K562 (cell line): ENCODE data around the gene KIAA0040. TPM values are rescaled to one million over a fixed set of nuclear protein-coding genes. Genes with fewer than 3 reads are reported as not detected.

Source experiments
- ATAC-seq: fragments of 200-7000 bp; cut with Tn5 transposase; 3 replicates; pipeline ENCODE4 v1.9.1; 2020; ENCODE audit warnings: moderate library complexity
- BruUV-seq: library from RNA; stranded (reverse); fragments of 400-500 nt; replicated peaks from 2 replicates; lab custom pipeline; 2021; lab: Mats Ljungman, UMichigan
- CTCF ChIA-PET: fragments of 300-600 bp; formaldehyde crosslinking; extraction: SDS; loops from one replicate; lab custom pipeline; 2021; ENCODE audit warnings: low intra/inter-chr PET ratio; lab: Yijun Ruan, JAX
- POLR2A ChIA-PET: fragments of 300-600, 350-650 bp; sonication (Branson Sonifier 250); formaldehyde crosslinking; extraction: SDS; loops from one replicate; lab custom pipeline; 2021; ENCODE audit warnings: antibody characterized with exemption, inconsistent platforms; lab: Yijun Ruan, JAX
- DNase-seq, 4 experiments: peaks; one replicate each; pipeline versions ENCODE4 v3.0.0 to v3.0.0-alpha.2; 2011 to 2018; ENCODE audit warnings: low spot score in 3 of 4, mixed read lengths in 3 of 4; ENCODE audit errors: extremely low read depth in 1 of 4
- FAIRE-seq: peaks from 2 replicates; lab custom pipeline; 2011; peaks lifted over from hg19 to GRCh38; lab: Jason Lieb, UNC
- H2AFZ ChIP-seq: 2 replicates; pipeline ENCODE4 v1.6.0; 2011; ENCODE audit warnings: low read depth, low read length, control low read depth, inconsistent platforms
- H3K27ac ChIP-seq: fragments of 200-600 bp; 3 replicates; pipeline ENCODE4 v1.8.0; 2011; ENCODE audit warnings: low read depth, mild to moderate bottlenecking, control low read depth, inconsistent platforms, low read length, moderate library complexity, mixed read lengths; ENCODE audit errors: extremely low read depth
- H3K27me3 ChIP-seq, 2 experiments: fragments of 300-600 bp in 1 of 2; 2 replicates in 1 of 2; 3 replicates in 1 of 2; pipeline versions ENCODE4 v1.6.0 to v1.8.0; 2011; ENCODE audit warnings: inconsistent platforms in 2 of 2, low read length in 2 of 2, mild to moderate bottlenecking in 1 of 2, mixed read lengths in 1 of 2, moderate library complexity in 1 of 2; ENCODE audit not compliant: control insufficient read depth in 2 of 2, insufficient read depth in 2 of 2
- H3K36me3 ChIP-seq: fragments of 300-600 bp; 3 replicates; pipeline ENCODE4 v1.8.0; 2011; ENCODE audit warnings: mild to moderate bottlenecking, low read length, inconsistent platforms; ENCODE audit not compliant: control insufficient read depth, insufficient read depth
- H3K4me1 ChIP-seq, 2 experiments: fragments of 200-600 bp in 1 of 2; replicated peaks in 1 of 2; 2 replicates in 1 of 2; 3 replicates in 1 of 2; pipeline versions ENCODE4 v1.5.1 to v1.8.0; 2011; ENCODE audit warnings: inconsistent platforms in 2 of 2, low read length in 2 of 2, mild to moderate bottlenecking in 1 of 2, mixed read lengths in 1 of 2, moderate library complexity in 1 of 2; ENCODE audit not compliant: control insufficient read depth in 2 of 2, insufficient read depth in 2 of 2
- H3K4me2 ChIP-seq: 2 replicates; pipeline ENCODE4 v1.6.1; 2011; ENCODE audit warnings: low read length, control low read depth, inconsistent platforms, mixed read lengths; ENCODE audit not compliant: insufficient read depth
- H3K4me3 ChIP-seq: fragments of 200-600 bp; sonication (generic), shearing (Covaris generic); 2 replicates; pipeline ENCODE4 v1.5.1; 2016; ENCODE audit warnings: control low read depth, inconsistent platforms
- H3K79me2 ChIP-seq: fragments of 200-600 bp; 3 replicates; pipeline ENCODE4 v1.8.0; 2011; ENCODE audit warnings: low read length, inconsistent platforms; ENCODE audit not compliant: control insufficient read depth, insufficient read depth
- H3K9ac ChIP-seq, 2 experiments: 2 replicates each; pipeline versions ENCODE4 v1.6.0 to v1.6.1; 2011; ENCODE audit warnings: low read depth in 2 of 2, low read length in 2 of 2, control low read depth in 1 of 2, inconsistent platforms in 1 of 2, mild to moderate bottlenecking in 1 of 2, mixed read lengths in 1 of 2; ENCODE audit not compliant: insufficient read depth in 1 of 2
- H3K9me1 ChIP-seq: one replicate; pipeline ENCODE4 v1.6.0; 2011; ENCODE audit warnings: inconsistent platforms, mild to moderate bottlenecking, low read length, moderate library complexity; ENCODE audit not compliant: control insufficient read depth, insufficient read depth
- H3K9me3 ChIP-seq: replicated peaks from 2 replicates; pipeline ENCODE4 v1.5.1; 2011; ENCODE audit warnings: low read depth, low read length, inconsistent platforms; ENCODE audit not compliant: control insufficient read depth, insufficient read depth
- H4K20me1 ChIP-seq: replicated peaks from 2 replicates; pipeline ENCODE4 v1.6.1; 2011; ENCODE audit warnings: low read length, inconsistent platforms, mixed read lengths; ENCODE audit not compliant: control insufficient read depth, insufficient read depth
- BCOR ChIP-seq: fragments of 450-650 bp; IDR thresholded peaks from 2 replicates; pipeline ENCODE4 v1.6.1; 2016
- C11orf30 ChIP-seq: fragments of 450-650 bp; IDR thresholded peaks from 2 replicates; pipeline ENCODE4 v1.6.1; 2016; ENCODE audit warnings: low read depth, mild to moderate bottlenecking
- NFE2 ChIP-seq: IDR thresholded peaks from 2 replicates; pipeline ENCODE4 v1.6.1; 2014; ENCODE audit warnings: antibody characterized with exemption, low read depth
- RBBP5 ChIP-seq: fragments of 200-600 bp; sonication (generic); IDR thresholded peaks from 2 replicates; pipeline ENCODE4 v1.6.1; 2012; ENCODE audit warnings: borderline replicate concordance, mild to moderate bottlenecking, low read length, control low read depth, inconsistent platforms; ENCODE audit not compliant: insufficient read depth, poor library complexity, severe bottlenecking
- SMC3 ChIP-seq: conservative IDR thresholded peaks from 2 replicates; pipeline ENCODE4 v1.6.1; 2011; ENCODE audit warnings: low read depth, low read length, improper control_type of control experiment; ENCODE audit not compliant: insufficient read depth
- TCF3 ChIP-seq: sonication (generic); formaldehyde crosslinking; IDR thresholded peaks from 2 replicates; pipeline ENCODE4 v1.4.0; 2020; ENCODE audit warnings: mild to moderate bottlenecking, missing genetic modification reagents
- ZNF121 ChIP-seq: sonication (generic); formaldehyde crosslinking; conservative IDR thresholded peaks from 2 replicates; pipeline ENCODE4 v1.8.0; 2022; ENCODE audit warnings: missing genetic modification reagents
- whole genome bisulfite sequencing: fragments of 100-300 bp; shearing (Covaris generic); methylation state at CpG from one replicate; pipeline ENCODE4 v1.1.6; 2016; ENCODE audit warnings: low coverage, mixed read lengths; ENCODE audit not compliant: insufficient coverage; ENCODE audit errors: missing lambda C conversion rate; 5-methylcytosine and 5-hydroxymethylcytosine counted together
- in situ Hi-C: fragments of 300-500 bp; cut with MboI; formaldehyde crosslinking; loops from 4 replicates; pipeline ENCODE4 v1.15.0; 2018; ENCODE audit warnings: inconsistent platforms, mixed read lengths
- intact Hi-C: fragments of 100-400 bp; cut with micrococcal nuclease; formaldehyde crosslinking; loops from 2 replicates; pipeline ENCODE4 v1.14.2; 2022
- polyA plus RNA-seq, 8 experiments: library from polyadenylated mRNA; depleted of rRNA in 4 of 8; stranded (reverse) in 5 of 8; unstranded in 3 of 8; fragments of >200 nt; fragmentation: Nextera tagmentation in 2 of 8; fragmentation: Illumina TruSeq in 1 of 8; extraction: Ambion mirVana in 2 of 8; extraction: Trizol in 1 of 8; gene quantifications; 2 replicates each; pipeline versions ENCODE4 v1.2.1 to v1.2.3, GENCODE V29; 2011 to 2014; ENCODE audit warnings: inconsistent platforms in 1 of 8, missing spikeins in 1 of 8
- total RNA-seq, 7 experiments: library from RNA; depleted of rRNA in 6 of 7; stranded (reverse); fragments of >200 nt in 6 of 7; fragmentation: Illumina TruSeq in 2 of 7; extraction: Trizol in 2 of 7; gene quantifications; 2 replicates each; pipeline versions ENCODE4 v1.2.1 to v1.2.3, GENCODE V29; 2011 to 2021; ENCODE audit warnings: low replicate concordance in 1 of 7
- TF ChIP-seq, protein P1 (sequence below): fragments of 450-650 bp; conservative IDR thresholded peaks from 2 replicates; pipeline ENCODE4 v1.6.1; 2016; ENCODE audit warnings: missing genetic modification characterization, low read depth, mild to moderate bottlenecking, control low read depth, missing compliant biosample characterization
- TF ChIP-seq, protein P2 (sequence below): sonication (generic); formaldehyde crosslinking; IDR thresholded peaks from 2 replicates; pipeline ENCODE4 v1.8.1; 2022; ENCODE audit warnings: missing genetic modification reagents

Gene KIAA0040
- total and polyA plus RNA-seq, 9 of the 15 experiments (the other 6 are each of a cell fraction or from before 2014, with no cell fraction given): 3.4 to 13.6 (median 7.1) TPM

DNA sequence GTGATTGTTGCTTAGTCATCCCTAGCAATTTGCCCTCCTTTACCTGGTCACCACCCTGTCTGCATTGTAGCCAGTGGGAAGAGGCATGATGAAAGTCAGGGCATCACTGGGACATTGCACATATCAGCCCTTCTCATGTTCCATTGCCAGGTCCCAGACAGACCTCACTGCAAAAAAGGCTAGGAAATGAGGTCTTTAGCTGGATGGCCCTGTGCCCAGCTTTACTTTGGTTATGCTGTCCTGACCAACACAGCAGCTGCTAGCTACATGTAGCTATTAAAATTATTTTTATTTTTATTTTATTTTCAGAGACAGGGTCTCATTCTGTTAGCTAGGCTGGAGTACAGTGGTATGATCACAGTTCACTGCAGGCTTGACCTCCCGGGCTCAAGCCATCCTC is 72.1 kb downstream of the KIAA0040 start:
- no peaks in the 10 kb centered on the region for H3K9me3 ChIP-seq

More for the DNA sequence above, 72.1 kb downstream of the KIAA0040 start:
- no peak for ATAC-seq
- peak; percentile 49; the same call in 1 of the 2 replicates for TF ChIP-seq C11orf30
- no peak for TF ChIP-seq RBBP5
- TF ChIP-seq ZNF121 (CRISPR knock-in tag): no peak
- peak; percentile 19; the same call in 1 of the 2 replicates for TF ChIP-seq NFE2
- TF ChIP-seq BCOR: no peak
- no peak for TF ChIP-seq TCF3 (CRISPR knock-in tag)
- TF ChIP-seq, protein P1, sequence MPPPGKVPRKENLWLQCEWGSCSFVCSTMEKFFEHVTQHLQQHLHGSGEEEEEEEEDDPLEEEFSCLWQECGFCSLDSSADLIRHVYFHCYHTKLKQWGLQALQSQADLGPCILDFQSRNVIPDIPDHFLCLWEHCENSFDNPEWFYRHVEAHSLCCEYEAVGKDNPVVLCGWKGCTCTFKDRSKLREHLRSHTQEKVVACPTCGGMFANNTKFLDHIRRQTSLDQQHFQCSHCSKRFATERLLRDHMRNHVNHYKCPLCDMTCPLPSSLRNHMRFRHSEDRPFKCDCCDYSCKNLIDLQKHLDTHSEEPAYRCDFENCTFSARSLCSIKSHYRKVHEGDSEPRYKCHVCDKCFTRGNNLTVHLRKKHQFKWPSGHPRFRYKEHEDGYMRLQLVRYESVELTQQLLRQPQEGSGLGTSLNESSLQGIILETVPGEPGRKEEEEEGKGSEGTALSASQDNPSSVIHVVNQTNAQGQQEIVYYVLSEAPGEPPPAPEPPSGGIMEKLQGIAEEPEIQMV (tag): no peak
- no peak for TF ChIP-seq SMC3
- TF ChIP-seq, protein P2, sequence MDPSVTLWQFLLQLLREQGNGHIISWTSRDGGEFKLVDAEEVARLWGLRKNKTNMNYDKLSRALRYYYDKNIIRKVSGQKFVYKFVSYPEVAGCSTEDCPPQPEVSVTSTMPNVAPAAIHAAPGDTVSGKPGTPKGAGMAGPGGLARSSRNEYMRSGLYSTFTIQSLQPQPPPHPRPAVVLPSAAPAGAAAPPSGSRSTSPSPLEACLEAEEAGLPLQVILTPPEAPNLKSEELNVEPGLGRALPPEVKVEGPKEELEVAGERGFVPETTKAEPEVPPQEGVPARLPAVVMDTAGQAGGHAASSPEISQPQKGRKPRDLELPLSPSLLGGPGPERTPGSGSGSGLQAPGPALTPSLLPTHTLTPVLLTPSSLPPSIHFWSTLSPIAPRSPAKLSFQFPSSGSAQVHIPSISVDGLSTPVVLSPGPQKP (CRISPR knock-in tag): no peak
- TF ChIP-seq, all 486 proteins: peak for 2
- Histone ChIP-seq H3K27me3 (peaks cover 15 to 26% of the 10 kb centered on the region in 2 experiments), H3K9ac (no peak overlapping the region), H3K4me1 (no peaks in the 10 kb centered on the region), H3K27ac (no peak overlapping the region), H4K20me1 (no peaks in the 10 kb centered on the region), H2AFZ (no peak overlapping the region), H3K79me2 (no peaks in the 10 kb centered on the region), H3K4me2 (no peak overlapping the region), H3K4me3 (no peak overlapping the region), H3K9me1 (no peaks in the 10 kb centered on the region), H3K36me3 (no peaks in the 10 kb centered on the region)
- intact Hi-C loops: loop anchor here (10.0 kb wide), 1 partner anchor 236 kb away; no protein-coding TSS in a partner anchor
- FAIRE-seq (no peak), DNase-seq (no peak)
- in situ Hi-C loops: no loop called here
- POLR2A ChIA-PET: no interaction called here
- 8% methylated on average over 1 of the region's 1 CpG for WGBS
- CTCF ChIA-PET: no interaction called here
- no TSS peak for BruUV-seq
